Measurements from ENCODE around the gene ERI2. TPM values are rescaled to one million over a fixed set of nuclear protein-coding genes. Genes with fewer than 3 reads are reported as not detected.

Gene ERI2
- total RNA-seq, 1 experiment from 2014 or later: 16.9 TPM

DNA sequence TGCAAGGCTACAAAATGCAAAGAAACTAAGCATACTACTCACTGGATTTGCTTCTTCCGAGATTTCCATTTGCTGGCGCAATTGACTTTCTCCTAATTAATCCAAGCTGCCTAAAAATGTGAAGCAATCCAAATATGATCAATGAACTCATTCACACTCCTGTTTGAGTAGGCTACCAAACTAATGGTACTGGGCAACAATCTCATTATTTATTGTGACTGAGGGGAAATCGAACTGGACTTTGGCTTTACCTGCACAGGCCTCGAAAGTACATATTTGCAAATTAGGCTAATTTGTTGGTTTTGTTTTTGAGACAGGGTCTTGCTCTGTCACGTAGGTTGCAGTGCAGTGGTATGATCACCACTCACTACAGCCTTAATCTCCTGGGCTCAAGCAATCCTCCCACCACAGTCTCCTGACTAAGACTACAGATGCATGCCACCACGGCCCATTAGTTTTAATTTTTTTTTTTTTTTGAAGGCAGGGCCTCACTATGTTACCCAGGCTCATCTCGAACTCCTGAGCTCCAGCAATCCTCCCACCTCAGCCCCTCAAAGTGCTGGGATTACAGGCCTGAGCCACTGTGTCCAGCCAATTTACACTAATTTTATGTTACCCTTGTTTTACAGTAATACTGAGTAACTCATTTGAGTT is 2.6 kb downstream of the ERI2 start (continued):
- TF ChIP-seq, protein P1, sequence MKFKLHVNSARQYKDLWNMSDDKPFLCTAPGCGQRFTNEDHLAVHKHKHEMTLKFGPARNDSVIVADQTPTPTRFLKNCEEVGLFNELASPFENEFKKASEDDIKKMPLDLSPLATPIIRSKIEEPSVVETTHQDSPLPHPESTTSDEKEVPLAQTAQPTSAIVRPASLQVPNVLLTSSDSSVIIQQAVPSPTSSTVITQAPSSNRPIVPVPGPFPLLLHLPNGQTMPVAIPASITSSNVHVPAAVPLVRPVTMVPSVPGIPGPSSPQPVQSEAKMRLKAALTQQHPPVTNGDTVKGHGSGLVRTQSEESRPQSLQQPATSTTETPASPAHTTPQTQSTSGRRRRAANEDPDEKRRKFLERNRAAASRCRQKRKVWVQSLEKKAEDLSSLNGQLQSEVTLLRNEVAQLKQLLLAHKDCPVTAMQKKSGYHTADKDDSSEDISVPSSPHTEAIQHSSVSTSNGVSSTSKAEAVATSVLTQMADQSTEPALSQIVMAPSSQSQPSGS (CRISPR knock-in tag; IDR thresholded peaks at IDR 0.05; ENCODE audit: borderline replicate concordance, low read depth): no peak
- TF ChIP-seq, protein P2, sequence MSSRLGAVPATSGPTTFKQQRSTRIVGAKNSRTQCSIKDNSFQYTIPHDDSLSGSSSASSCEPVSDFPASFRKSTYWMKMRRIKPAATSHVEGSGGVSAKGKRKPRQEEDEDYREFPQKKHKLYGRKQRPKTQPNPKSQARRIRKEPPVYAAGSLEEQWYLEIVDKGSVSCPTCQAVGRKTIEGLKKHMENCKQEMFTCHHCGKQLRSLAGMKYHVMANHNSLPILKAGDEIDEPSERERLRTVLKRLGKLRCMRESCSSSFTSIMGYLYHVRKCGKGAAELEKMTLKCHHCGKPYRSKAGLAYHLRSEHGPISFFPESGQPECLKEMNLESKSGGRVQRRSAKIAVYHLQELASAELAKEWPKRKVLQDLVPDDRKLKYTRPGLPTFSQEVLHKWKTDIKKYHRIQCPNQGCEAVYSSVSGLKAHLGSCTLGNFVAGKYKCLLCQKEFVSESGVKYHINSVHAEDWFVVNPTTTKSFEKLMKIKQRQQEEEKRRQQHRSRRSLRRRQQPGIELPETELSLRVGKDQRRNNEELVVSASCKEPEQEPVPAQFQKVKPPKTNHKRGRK (CRISPR knock-in tag; IDR thresholded peaks at IDR 0.05; ENCODE audit: borderline replicate concordance): no peak
- TF ChIP-seq CREB1 (CRISPR knock-in tag; IDR thresholded peaks at IDR 0.05): no peak
- TF ChIP-seq, protein P3, sequence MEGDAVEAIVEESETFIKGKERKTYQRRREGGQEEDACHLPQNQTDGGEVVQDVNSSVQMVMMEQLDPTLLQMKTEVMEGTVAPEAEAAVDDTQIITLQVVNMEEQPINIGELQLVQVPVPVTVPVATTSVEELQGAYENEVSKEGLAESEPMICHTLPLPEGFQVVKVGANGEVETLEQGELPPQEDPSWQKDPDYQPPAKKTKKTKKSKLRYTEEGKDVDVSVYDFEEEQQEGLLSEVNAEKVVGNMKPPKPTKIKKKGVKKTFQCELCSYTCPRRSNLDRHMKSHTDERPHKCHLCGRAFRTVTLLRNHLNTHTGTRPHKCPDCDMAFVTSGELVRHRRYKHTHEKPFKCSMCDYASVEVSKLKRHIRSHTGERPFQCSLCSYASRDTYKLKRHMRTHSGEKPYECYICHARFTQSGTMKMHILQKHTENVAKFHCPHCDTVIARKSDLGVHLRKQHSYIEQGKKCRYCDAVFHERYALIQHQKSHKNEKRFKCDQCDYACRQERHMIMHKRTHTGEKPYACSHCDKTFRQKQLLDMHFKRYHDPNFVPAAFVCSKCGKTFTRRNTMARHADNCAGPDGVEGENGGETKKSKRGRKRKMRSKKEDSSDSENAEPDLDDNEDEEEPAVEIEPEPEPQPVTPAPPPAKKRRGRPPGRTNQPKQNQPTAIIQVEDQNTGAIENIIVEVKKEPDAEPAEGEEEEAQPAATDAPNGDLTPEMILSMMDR (IDR thresholded peaks at IDR 0.05): no peak
- no peak for TF ChIP-seq TEAD4 (CRISPR knock-in tag; IDR thresholded peaks at IDR 0.05)
- TF ChIP-seq FOXP1 (CRISPR knock-in tag; IDR thresholded peaks at IDR 0.05; ENCODE audit: borderline replicate concordance): no peak
- TF ChIP-seq, protein P4, sequence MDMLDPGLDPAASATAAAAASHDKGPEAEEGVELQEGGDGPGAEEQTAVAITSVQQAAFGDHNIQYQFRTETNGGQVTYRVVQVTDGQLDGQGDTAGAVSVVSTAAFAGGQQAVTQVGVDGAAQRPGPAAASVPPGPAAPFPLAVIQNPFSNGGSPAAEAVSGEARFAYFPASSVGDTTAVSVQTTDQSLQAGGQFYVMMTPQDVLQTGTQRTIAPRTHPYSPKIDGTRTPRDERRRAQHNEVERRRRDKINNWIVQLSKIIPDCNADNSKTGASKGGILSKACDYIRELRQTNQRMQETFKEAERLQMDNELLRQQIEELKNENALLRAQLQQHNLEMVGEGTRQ (CRISPR knock-in tag; IDR thresholded peaks at IDR 0.05): no peak
- TF ChIP-seq TCF7 (CRISPR knock-in tag; IDR thresholded peaks at IDR 0.05; ENCODE audit: low read depth): no peak
- TF ChIP-seq, protein P5, sequence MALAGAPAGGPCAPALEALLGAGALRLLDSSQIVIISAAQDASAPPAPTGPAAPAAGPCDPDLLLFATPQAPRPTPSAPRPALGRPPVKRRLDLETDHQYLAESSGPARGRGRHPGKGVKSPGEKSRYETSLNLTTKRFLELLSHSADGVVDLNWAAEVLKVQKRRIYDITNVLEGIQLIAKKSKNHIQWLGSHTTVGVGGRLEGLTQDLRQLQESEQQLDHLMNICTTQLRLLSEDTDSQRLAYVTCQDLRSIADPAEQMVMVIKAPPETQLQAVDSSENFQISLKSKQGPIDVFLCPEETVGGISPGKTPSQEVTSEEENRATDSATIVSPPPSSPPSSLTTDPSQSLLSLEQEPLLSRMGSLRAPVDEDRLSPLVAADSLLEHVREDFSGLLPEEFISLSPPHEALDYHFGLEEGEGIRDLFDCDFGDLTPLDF (CRISPR knock-in tag; IDR thresholded peaks at IDR 0.05): no peak
- TF ChIP-seq NR3C1 (CRISPR knock-in tag; conservative IDR thresholded peaks at IDR 0.05; ENCODE audit: low read depth): no peak
- no peak for TF ChIP-seq ESRRA (CRISPR knock-in tag; IDR thresholded peaks at IDR 0.05; ENCODE audit: borderline replicate concordance)
- no peak for TF ChIP-seq ELF4 (CRISPR knock-in tag; IDR thresholded peaks at IDR 0.05; ENCODE audit: low read depth)

DNA sequence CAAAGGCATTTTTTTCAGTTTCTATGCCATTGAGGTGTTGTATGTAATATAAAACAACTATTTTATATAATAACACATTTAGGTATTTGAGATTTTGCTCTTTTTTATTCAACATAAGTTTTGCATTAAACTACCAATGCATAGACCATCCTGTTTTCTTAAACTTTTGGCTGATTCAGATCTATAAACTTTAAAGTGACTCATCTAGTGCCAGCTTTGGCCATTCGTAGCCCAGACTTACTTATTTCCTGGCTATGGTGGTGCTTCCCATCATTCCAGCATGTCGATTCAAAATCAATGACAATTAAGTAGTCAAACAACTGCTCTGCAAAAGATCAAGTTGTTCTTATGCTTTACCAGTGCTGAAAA is 3.1 kb downstream of the ERI2 start:
- Mint-ChIP-seq H3K4me3 (no peak overlapping the region), H3K27ac (no peak overlapping the region), H3K27me3 (ENCODE audit: low read depth) (no peaks in the 10 kb centered on the region; the same call in 1 of the 2 replicates), H3K36me3 (no peaks in the 10 kb centered on the region; the same call in 1 of the 2 replicates), H3K9me3 (no peaks in the 10 kb centered on the region), H3K4me1 (peaks cover 13% of the 10 kb centered on the region)
- DNase-seq (ENCODE audit: low spot score) (no peak), ATAC-seq (no peak)
- POLR2A ChIA-PET: no interaction called here
- CTCF ChIA-PET: no interaction called here
- no peak for TF ChIP-seq NFATC4 (CRISPR knock-in tag; IDR thresholded peaks at IDR 0.05)
- TF ChIP-seq ZNF121 (CRISPR knock-in tag; IDR thresholded peaks at IDR 0.05): no peak
- TF ChIP-seq IRF2 (CRISPR knock-in tag; IDR thresholded peaks at IDR 0.05; ENCODE audit: borderline replicate concordance, low read depth): no peak
- TF ChIP-seq, protein P6, sequence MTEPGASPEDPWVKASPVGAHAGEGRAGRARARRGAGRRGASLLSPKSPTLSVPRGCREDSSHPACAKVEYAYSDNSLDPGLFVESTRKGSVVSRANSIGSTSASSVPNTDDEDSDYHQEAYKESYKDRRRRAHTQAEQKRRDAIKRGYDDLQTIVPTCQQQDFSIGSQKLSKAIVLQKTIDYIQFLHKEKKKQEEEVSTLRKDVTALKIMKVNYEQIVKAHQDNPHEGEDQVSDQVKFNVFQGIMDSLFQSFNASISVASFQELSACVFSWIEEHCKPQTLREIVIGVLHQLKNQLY (CRISPR knock-in tag; IDR thresholded peaks at IDR 0.05): no peak
- TF ChIP-seq KAT7 (CRISPR knock-in tag; IDR thresholded peaks at IDR 0.05; ENCODE audit: borderline replicate concordance): no peak
- no peak for TF ChIP-seq SOX15 (CRISPR knock-in tag; IDR thresholded peaks at IDR 0.05)
- TF ChIP-seq ZNF423 (CRISPR knock-in tag; IDR thresholded peaks at IDR 0.05): no peak
- TF ChIP-seq HMGA2 (CRISPR knock-in tag; IDR thresholded peaks at IDR 0.05): no peak
- TF ChIP-seq, protein P2 (CRISPR knock-in tag; IDR thresholded peaks at IDR 0.05; ENCODE audit: borderline replicate concordance): no peak
- no peak for TF ChIP-seq GTF2I (CRISPR knock-in tag; conservative IDR thresholded peaks at IDR 0.05)
- TF ChIP-seq, protein P7, sequence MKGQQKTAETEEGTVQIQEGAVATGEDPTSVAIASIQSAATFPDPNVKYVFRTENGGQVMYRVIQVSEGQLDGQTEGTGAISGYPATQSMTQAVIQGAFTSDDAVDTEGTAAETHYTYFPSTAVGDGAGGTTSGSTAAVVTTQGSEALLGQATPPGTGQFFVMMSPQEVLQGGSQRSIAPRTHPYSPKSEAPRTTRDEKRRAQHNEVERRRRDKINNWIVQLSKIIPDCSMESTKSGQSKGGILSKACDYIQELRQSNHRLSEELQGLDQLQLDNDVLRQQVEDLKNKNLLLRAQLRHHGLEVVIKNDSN (CRISPR knock-in tag; IDR thresholded peaks at IDR 0.05): no peak
- no peak for TF ChIP-seq CBFB (CRISPR knock-in tag; IDR thresholded peaks at IDR 0.05; ENCODE audit: low read depth)
- TF ChIP-seq ZNF416 (CRISPR knock-in tag; IDR thresholded peaks at IDR 0.05): no peak
- TF ChIP-seq SP1 (CRISPR knock-in tag; conservative IDR thresholded peaks at IDR 0.05): no peak
- TF ChIP-seq MYBL2 (CRISPR knock-in tag; IDR thresholded peaks at IDR 0.05): no peak
- no peak for TF ChIP-seq NFE2L1 (CRISPR knock-in tag; IDR thresholded peaks at IDR 0.05)

Measured in WTC11 (cell line).